Measurements from ENCODE around the gene ATP6V0A1.

The ATP6V0A1 gene

DNA sequence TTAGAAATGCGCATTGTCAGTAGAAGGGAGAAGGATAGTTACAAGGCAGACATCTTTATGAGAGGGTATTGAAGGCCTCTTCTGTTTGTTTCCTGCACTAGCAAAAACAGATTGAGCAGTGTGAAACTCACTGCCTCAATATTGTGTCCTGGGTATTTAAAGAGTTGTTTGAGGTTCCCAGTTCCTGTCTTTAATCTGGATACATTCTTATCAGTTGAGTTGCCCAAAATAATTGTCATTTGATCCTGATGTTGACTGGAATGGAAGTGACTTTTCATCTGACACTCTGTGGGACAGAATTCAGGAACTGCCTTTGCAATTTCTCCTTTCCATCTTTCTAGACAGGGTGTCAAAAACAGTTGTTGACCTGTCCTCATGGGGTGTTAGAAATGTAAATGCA lies 1.7 kb downstream of the ATP6V0A1 start:
- DNase-seq (ENCODE audit: low spot score): no peak
- in situ Hi-C loops (cut with MboI; ENCODE audit: low sequenced_read_pairs, unreplicated experiment): no loop called here

DNA sequence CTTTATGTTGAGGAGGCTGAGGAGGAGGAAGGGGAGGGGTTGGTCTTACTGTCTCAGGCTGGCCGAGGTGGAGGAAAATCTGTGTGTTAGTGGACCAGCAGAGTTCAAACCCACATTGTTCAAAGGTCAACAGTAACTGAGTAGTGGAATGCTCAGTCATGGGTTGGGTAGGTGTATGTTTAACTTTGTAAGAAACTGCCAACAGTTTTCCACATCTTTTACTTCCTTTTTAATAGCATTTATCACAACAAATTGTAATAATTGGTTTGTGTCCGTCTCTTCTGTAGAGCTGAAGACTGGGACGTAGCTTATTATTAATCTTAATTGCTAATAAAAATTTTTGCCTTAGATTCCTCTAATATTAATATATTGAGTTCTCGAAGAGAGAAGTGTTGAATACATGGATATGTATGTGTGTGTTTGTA lies 5.3 kb downstream of the ATP6V0A1 start:
- no peak for DNase-seq (ENCODE audit: low spot score)
- TF ChIP-seq, protein P1, sequence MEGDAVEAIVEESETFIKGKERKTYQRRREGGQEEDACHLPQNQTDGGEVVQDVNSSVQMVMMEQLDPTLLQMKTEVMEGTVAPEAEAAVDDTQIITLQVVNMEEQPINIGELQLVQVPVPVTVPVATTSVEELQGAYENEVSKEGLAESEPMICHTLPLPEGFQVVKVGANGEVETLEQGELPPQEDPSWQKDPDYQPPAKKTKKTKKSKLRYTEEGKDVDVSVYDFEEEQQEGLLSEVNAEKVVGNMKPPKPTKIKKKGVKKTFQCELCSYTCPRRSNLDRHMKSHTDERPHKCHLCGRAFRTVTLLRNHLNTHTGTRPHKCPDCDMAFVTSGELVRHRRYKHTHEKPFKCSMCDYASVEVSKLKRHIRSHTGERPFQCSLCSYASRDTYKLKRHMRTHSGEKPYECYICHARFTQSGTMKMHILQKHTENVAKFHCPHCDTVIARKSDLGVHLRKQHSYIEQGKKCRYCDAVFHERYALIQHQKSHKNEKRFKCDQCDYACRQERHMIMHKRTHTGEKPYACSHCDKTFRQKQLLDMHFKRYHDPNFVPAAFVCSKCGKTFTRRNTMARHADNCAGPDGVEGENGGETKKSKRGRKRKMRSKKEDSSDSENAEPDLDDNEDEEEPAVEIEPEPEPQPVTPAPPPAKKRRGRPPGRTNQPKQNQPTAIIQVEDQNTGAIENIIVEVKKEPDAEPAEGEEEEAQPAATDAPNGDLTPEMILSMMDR (IDR thresholded peaks at IDR 0.05; ENCODE audit: borderline replicate concordance, control extremely low read depth, extremely low read depth, insufficient read depth, missing control alignments): no peak
- in situ Hi-C loops (cut with MboI; ENCODE audit: low sequenced_read_pairs, unreplicated experiment): no loop called here

More for the DNA sequence above, 1.7 kb downstream of the ATP6V0A1 start:
- TF ChIP-seq, protein P1 (IDR thresholded peaks at IDR 0.05; ENCODE audit: borderline replicate concordance, control extremely low read depth, extremely low read depth, insufficient read depth, missing control alignments): no peak

DNA sequence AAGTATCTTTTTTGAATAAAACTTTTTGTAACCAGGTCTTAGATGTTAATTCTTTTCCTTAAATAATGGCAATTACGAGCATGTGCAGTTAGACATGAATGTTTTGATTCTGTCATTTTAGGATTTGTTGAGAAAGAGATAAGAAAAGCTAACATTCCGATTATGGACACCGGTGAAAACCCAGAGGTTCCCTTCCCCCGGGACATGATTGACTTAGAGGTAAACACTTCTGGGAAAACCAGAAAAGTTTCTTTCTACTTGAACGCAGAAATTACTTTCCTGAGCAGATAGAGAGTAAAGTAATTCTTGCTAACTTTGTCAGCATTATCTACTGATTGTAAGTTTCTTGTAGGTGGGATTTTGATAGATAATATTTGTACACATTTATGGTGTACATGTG lies 9.2 kb downstream of the ATP6V0A1 start:
- TF ChIP-seq, protein P1 (IDR thresholded peaks at IDR 0.05; ENCODE audit: borderline replicate concordance, control extremely low read depth, extremely low read depth, insufficient read depth, missing control alignments): no peak
- in situ Hi-C loops (cut with MboI; ENCODE audit: low sequenced_read_pairs, unreplicated experiment): no loop called here
- DNase-seq (ENCODE audit: low spot score): no peak

DNA sequence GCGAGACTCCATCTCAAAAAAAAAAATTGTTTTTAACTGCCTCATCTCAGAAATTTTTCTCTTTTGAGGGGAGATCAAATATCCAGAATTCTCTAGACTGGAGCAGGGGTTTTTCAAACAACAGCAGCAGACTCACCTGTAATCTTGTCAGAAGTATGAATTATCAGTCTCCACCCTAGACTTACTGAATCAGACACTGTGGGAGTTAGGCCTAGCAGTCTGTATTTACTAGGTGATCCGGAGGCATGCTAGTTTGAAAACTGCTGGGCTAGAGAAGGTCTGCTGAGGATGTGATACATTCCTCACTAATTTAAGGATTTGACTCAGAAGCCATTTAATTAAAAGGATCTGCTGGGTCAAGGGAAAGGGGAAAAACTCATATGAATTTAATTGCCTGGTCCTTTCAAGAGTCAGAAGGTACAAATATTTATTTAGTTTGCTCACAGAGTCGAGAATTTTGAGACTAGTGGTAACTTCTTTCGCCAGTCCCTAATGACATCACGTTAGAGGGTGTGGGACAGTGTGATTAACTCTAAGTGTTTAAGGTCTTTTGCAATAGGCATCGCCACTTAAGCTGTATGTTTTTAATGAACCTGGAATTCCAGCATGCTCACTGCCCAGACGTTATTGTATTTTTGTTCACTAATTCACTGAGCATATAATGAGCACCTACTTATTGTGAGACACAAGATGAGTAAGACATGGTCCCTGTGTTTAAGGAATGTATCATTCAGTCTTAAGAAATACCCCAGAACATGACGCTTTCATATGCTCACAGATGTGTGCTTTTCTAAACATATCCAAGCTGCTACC lies 14.2 kb downstream of the ATP6V0A1 start:
- TF ChIP-seq, protein P1 (IDR thresholded peaks at IDR 0.05; ENCODE audit: borderline replicate concordance, control extremely low read depth, extremely low read depth, insufficient read depth, missing control alignments): no peak
- in situ Hi-C loops (cut with MboI; ENCODE audit: low sequenced_read_pairs, unreplicated experiment): no loop called here
- DNase-seq (ENCODE audit: low spot score): no peak

DNA sequence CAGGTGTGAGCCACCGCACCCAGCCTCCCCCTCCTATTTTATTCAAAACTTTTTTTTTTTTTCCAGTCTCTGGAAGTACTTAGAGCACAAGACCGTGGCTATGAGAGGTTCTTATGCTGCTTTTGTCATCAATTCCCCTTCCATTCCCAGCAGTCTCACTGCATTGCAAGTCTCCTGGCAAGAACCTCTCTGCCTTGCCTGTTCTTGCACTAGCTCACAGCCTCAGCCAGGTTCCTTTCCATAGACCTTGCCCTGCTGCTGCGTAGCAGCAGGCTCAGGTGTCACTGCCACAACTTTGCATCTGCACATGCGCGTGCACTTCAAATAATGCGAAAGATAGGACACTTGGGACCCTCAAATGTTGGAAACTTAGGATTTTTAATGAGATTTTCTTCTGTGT lies 15.6 kb downstream of the ATP6V0A1 start:
- in situ Hi-C loops (cut with MboI; ENCODE audit: low sequenced_read_pairs, unreplicated experiment): no loop called here
- TF ChIP-seq, protein P1 (IDR thresholded peaks at IDR 0.05; ENCODE audit: borderline replicate concordance, control extremely low read depth, extremely low read depth, insufficient read depth, missing control alignments): no peak

DNA sequence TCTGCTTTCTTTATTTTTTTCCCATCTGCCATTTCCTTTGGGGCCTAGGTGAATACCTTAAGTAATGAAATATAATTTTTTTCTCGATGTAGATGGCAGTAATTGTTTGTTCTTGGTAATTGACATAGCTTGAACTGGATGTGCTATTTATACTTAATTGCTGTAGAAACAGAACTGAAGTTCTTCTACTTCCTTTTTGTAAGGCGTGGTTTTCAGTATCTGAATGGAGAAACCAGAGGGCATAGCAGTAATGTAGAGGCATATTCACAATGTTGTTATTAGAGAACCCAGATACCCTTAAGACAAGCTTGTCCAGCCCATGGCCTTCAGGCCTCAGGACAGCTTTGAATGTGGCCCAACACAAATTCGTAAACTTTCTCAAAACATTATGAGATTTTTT lies 16.4 kb downstream of the ATP6V0A1 start:
- TF ChIP-seq, protein P1 (IDR thresholded peaks at IDR 0.05; ENCODE audit: borderline replicate concordance, control extremely low read depth, extremely low read depth, insufficient read depth, missing control alignments): no peak
- in situ Hi-C loops (cut with MboI; ENCODE audit: low sequenced_read_pairs, unreplicated experiment): no loop called here
- DNase-seq (ENCODE audit: low spot score): no peak

More for the DNA sequence above, 15.6 kb downstream of the ATP6V0A1 start:
- DNase-seq (ENCODE audit: low spot score): no peak
